Caki2 (cell line): ENCODE data around the gene YWHAH. TPM values are rescaled to one million over a fixed set of nuclear protein-coding genes. Genes with fewer than 3 reads are reported as not detected.

ENCODE experiments used
- DNase-seq: peaks from one replicate; pipeline ENCODE4 v3.0.0-alpha.2; 2015; ENCODE audit warnings: low read depth
- in situ Hi-C: cut with HindIII; loops from 2 replicates; pipeline ENCODE4 v1.10.0; 2016; ENCODE audit warnings: low sequenced_read_pairs, low pct_unique_long_range_greater_than_20kb, mixed read lengths
- total RNA-seq: library from RNA; depleted of rRNA; stranded (reverse); fragments of >200 nt; shearing (Covaris generic); gene quantifications from 2 replicates; pipeline ENCODE4 v1.2.3, GENCODE V29; 2014; ENCODE audit warnings: low replicate concordance

Gene YWHAH
- total RNA-seq, 1 experiment from 2014 or later, result 169 TPM

DNA sequence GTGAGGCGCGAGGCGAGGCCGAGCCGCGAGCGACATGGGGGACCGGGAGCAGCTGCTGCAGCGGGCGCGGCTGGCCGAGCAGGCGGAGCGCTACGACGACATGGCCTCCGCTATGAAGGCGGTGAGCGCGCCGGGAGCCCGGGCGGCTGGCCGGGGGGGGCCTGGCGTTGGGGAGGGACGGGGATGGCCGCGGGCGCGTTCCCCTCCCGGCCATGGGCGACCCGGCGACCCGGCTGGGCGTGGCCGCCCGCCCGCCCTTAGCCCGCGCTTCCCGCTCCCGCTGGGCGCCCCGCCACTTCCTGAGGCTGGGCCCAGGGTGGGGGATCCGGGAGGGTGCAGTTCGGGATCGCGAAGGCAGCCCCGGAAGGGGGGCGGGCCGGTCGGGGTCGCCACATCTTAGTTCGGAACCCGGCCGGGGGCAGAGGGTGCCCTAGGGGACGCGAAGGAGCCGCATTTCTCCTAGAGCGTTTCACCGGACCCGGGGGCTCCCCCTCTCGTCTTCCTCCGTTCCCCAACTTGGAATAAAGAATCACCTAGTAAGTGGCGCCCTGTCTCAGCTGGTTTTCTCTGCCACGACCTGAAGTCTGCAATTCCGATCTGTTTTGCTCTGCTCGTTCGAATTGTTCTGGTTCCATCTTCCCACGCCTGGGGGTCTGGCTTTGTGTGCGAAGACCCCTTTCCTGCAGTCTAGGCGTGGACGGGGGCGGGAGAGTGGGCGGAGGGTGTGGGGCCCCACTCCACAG, 536 bp downstream of the YWHAH start:
- no peak for DNase-seq
- in situ Hi-C loops, result no loop called here

DNA sequence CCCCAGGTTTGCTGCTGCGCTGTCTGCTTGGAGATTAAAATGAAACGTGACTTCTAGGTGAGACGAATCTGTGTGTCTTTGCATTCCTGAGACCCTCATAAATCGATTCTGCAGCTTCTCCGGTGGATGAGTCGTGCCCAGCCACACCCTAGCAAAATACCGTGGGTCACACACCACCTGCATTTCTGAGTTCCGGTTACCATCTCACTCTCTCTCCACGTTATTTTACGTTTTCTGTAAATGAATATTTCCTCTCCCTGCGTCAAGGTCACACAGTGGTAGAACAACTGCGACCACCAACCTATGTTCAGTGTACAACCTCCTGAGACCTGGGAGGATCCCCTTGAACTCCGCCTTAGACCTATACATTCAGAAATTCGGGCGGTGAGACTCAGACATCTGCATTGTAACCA, 1.1 kb downstream of the YWHAH start:
- no peak for DNase-seq
- in situ Hi-C loops, result no loop called here

DNA sequence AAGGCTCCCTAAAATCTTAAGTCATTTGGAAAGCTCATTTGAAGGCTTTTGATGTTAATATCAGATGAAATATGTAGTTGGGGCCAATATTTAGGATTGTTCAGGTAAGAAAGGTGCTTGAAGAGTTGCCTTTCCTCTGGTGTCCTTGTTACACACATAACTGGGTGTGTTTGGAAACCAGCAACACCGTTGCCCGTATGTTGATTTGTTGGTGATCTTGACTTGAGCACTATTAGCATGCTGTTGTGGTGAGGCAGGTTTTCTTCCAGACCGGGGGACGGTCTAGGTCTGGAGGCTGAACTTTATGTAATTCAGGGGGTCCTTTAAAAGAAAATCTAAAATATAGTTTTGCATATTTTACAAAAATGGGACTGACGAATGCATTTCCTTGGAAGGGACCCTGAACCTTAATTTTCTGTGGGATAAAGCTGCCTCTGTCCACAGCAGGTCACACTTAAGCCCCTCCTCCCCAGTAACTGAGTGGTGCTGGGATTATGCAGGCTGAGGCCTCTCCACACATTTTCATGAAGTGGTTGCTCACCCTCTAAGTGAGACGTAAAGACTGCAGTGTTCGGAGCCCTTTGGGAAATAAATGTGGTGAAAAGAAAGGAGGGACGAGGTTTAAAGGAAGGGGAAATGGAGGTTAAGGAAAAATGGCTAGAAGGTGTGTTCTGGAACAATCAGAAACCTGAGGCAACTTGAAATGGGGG, 1.8 kb downstream of the YWHAH start:
- in situ Hi-C loops, result no loop called here
- no peak for DNase-seq

DNA sequence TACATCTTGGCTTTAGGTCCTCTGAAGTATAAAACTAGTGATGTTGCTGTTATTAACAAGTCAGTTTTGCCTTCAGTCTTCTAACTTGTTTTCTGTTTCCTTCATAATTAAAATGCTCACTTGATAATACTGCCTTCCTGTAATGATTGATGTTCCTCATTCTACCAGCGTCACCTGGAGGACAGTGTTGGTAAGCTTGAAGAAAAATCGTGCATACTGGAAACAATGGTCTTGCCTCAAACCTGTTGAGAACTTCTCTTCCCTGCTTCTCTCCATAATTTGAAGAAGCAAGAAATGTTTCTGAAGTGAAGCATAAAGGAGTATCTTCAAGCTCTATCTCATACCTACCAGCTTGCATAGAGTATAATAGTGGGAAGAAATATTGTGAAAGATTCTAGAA, 3.0 kb downstream of the YWHAH start:
- peak; percentile 60 for DNase-seq
- in situ Hi-C loops, result no loop called here

DNA sequence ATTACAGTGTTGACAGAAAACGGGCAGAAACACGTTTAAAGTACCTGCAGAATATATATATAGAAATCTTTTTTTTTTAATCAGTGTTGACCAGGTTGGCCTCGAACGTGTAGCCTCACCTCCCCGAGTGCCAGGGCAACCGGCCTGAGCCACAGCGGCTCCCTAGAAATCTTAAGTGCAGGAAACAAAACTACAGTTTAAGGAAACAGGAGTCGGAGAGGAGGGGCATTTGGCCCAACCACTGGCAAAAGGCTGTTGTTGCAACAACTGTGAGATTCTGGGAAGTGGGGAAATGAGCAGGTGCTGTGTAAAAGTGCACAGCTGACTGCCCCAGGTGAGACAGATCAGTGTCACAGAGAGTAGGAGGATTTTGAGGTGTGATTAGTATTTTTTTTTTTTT, 3.7 kb downstream of the YWHAH start:
- in situ Hi-C loops, result no loop called here
- DNase-seq, result no peak

DNA sequence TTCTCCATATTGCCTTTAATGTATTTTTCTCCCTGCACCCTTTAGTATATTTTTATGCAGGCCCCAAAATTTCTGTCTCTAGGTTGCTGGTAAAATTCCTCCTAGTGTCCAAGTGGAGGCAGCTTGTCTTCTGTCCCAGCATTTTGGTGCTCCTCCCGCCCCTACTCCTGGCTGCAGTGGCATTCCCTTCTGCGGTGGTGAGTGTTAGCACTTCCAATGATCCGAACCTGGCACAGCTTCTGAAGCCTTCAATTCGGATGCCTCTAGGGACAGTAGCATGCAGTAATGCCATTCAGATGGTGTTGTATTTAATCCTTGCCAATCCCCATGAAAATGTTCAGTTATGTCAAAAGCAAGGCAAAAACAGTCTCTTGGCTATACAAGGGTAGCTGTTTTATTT, 5.9 kb downstream of the YWHAH start:
- in situ Hi-C loops, result loop anchor here (25.0 kb wide), 1 partner anchor 238 kb away; no protein-coding TSS in a partner anchor
- no peak for DNase-seq

DNA sequence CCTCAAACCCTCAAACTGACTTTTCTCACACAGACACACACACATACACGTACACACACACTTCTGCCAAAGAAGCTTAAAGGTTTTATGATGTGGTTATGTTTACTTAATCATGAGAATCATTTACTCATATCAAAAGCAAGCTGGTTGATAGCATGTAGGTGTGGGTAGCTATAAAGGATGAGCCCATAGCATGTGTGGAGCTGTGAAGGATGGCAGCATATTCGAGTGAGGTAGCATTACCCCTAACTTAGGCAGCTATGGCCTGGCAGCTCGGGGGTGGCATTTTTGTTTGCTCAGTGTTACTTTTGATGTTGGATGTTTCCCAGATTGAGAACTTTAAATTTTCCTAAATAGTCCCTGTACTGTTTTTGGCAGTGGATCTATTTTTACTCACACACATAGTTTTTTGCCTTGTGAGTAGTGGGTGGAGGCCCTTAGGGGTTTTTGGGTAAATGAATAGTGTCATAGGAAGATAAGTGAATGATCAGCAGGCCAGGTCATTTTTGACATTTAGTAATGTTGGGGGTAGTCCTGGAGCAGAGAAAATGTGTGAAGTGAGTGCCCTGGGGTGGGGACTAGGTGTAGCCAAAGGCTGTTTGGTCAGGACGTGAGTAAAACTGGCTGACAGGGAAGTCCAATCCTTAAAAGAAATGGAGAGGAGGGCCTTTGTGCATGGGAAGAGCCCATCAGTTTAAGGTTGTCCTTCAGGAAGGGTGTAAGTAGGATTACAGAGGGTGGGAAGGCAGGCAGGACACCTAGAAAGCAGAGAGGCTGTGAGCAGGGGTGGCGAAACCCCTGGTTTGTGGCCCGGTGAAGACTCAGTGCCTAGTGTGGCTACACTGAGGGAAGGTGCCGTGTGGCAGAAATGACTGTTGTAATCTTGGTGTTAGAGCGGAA, 7.1 kb downstream of the YWHAH start:
- DNase-seq, result no peak
- in situ Hi-C loops, result loop anchor here (25.0 kb wide), 1 partner anchor 239 kb away; no protein-coding TSS in a partner anchor

DNA sequence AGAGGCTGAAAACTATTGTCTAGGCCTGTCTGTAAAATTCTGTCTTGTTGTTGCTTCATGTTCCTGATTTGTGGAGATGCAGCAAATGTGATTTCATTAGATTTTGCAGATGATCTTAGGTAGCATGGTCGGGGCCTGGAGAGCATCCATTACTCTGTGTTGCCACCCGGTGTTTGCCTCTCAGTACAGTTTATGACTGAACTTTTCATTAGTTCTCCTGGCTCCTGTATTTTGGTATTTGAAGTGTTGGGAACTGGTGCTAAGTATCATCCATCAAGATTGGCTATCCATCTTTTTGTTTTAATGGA, 7.7 kb downstream of the YWHAH start:
- no peak for DNase-seq
- in situ Hi-C loops, result loop anchor here (25.0 kb wide), 1 partner anchor 240 kb away; no protein-coding TSS in a partner anchor

DNA sequence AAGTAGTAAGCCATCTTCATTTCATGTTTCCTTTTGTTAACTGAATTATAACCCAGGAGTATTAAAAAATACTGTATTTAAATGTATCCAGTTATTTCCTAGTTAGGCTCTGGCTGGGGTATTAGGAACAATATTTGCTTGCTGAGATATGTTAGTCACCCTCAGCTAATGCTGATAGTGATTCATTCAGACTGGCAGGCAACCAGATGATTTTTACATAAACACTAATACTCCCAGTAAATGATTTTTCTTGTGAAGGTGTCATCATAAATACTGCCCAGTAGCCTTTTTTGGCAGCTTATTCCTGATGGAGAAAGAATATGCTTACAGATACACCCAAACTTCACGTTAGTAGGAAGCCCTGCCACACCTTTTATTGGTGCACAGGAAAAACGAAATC, 8.1 kb downstream of the YWHAH start:
- in situ Hi-C loops, result loop anchor here (25.0 kb wide), 1 partner anchor 240 kb away; no protein-coding TSS in a partner anchor
- DNase-seq, result peak; percentile 54

DNA sequence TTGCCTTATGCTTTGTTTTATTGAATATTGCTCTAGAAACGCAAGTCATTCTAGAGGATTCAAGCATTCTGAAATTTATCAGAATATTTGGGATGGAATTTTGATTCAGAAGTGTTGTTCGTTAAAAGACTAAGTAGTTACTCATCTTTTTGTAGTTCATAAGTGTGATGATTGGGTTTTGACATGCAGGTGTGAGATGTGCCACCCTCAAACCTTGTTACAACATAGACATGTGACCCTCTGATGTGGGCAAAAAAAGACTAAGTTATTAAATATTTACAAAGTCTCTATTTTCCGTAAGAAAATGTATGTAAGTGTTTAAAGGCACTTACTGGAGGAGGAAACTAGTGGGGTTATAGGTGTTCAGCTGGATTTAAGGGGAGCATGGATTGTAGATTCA, 8.9 kb downstream of the YWHAH start:
- no peak for DNase-seq
- in situ Hi-C loops, result loop anchor here (25.0 kb wide), 1 partner anchor 241 kb away; no protein-coding TSS in a partner anchor

DNA sequence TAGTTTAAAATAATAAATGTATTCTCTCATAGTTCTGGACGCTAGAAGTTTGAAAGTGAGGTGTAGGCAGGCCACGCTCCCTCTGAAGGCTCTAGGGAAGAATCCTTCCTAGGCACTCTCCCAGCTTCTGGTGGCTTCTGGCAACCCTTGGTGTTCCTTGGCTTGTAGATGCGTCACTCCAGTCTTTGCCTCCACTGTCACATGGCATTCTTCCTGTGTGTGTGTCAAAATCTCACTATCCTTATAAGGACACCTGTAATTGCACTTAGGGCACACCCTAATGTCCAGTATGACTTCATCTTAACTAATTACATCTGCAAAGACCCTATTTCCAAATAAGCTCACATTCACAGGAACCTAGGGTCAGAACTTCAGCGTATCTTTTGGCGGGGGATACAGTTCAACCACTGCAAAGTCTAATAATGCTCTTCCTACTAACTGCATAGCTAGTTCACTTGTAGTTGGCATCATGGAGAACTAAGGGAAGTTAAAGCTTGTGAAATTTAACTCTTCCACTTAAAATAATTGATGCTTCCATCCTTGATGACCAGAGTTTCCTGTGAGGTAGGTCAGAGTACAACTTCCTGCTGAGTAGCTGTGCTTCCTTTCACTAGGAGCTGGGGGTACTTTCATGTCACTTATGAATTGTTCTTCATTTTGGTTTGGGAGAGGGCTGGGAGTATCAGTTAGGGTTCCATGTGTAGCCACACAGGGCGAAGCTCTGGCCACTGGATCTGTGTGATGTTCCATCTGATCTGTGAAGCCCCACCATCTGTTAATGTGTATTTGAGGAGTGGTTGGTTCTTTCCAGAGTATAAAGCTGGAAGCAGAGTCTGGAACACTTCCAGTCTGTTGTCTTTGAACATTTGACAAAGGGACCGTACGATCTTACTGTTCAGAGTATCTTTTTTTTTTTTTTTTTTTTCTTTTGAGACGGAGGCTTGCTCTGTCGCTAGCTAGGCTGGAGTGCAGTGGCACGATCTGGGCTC, 10.5 kb downstream of the YWHAH start:
- in situ Hi-C loops, result loop anchor here (25.0 kb wide), 1 partner anchor 243 kb away; no protein-coding TSS in a partner anchor
- no peak for DNase-seq

DNA sequence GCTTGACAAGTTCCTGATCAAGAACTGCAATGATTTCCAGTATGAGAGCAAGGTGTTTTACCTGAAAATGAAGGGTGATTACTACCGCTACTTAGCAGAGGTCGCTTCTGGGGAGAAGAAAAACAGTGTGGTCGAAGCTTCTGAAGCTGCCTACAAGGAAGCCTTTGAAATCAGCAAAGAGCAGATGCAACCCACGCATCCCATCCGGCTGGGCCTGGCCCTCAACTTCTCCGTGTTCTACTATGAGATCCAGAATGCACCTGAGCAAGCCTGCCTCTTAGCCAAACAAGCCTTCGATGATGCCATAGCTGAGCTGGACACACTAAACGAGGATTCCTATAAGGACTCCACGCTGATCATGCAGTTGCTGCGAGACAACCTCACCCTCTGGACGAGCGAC, 12.0 kb downstream of the YWHAH start:
- in situ Hi-C loops, result loop anchor here (25.0 kb wide), 1 partner anchor 244 kb away; no protein-coding TSS in a partner anchor
- no peak for DNase-seq

DNA sequence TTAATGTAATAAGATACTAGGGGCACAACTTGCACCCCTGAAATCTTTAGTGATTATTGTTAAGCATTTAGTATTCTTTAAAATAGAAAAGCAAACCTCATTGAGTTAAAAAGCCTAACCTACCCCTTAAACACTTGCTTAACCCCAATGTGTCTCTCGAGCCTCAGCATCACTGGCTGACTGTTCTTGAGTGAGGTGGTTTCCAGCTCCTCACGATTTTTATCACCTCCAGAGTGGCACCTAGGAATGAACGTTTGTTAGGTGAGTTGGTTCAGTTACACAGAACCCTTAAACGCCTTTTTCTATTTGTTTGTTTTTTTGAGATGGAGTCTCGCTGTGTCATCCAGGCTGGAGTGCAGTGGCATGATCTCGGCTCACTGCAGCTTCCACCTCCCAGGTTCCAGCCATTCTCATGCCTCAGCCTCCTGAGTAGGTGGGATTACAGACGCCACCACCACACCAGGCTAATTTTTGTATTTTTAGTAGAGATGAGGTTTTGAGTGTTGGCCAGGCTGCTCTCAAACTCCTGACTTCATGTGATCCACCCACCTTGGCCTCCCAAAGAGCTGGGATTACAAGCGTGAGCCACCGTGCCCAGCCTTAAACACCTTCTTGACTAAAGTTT, 13.7 kb downstream of the YWHAH start:
- in situ Hi-C loops, result loop anchor here (25.0 kb wide), 1 partner anchor 246 kb away; no protein-coding TSS in a partner anchor
- DNase-seq, result no peak

DNA sequence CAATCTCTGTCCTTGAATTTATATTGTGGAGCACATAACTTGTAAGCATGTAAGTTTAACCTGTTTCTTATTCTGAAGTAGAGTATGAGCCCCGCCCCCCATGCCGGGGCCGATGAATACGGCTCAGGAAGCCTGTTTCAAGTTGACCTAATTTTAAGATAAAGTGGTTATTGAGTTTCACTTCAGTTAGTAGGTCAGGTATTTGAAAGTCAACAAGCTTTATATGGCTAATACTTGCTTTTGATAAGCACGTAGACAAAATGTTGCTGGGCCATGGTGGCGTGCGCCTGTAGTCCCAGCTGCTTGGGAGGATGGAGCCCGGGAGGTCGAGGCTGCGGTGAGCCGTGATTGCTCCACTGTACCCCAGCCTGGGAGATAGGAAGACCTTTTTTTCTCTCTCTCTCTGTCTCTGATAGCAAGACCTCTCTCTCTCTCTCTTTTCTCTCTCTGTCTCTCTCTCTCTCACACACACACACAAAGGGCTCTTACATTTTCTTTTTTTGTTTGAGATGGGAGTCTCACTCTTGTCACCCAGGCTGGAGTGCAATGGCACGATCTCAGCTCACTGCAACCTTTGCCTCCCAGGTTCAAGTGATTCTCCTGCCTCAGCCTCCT, 14.4 kb downstream of the YWHAH start:
- DNase-seq, result no peak
- in situ Hi-C loops, result loop anchor here (25.0 kb wide), 1 partner anchor 246 kb away; no protein-coding TSS in a partner anchor

DNA sequence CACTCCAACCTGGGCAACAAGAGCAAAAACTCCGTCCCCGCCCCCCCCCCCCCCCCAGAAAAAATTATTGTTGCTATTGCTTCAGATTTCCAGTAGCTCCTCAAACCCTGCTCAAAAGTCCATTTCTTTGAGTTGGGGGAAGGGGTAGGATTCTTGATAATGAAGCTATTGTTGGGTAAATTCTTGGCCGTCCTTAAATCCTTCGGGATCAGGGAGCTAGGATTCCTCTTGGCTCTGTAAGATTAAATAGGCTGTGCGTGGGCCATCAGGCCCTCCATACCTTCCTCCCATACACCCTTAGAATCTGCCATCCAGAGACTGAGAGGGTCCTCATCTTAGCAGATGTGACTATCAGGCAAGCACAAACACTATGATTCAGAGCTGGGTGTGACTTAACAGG, 16.4 kb downstream of the YWHAH start:
- in situ Hi-C loops, result loop anchor here (25.0 kb wide), 1 partner anchor 248 kb away; no protein-coding TSS in a partner anchor
- no peak for DNase-seq

DNA sequence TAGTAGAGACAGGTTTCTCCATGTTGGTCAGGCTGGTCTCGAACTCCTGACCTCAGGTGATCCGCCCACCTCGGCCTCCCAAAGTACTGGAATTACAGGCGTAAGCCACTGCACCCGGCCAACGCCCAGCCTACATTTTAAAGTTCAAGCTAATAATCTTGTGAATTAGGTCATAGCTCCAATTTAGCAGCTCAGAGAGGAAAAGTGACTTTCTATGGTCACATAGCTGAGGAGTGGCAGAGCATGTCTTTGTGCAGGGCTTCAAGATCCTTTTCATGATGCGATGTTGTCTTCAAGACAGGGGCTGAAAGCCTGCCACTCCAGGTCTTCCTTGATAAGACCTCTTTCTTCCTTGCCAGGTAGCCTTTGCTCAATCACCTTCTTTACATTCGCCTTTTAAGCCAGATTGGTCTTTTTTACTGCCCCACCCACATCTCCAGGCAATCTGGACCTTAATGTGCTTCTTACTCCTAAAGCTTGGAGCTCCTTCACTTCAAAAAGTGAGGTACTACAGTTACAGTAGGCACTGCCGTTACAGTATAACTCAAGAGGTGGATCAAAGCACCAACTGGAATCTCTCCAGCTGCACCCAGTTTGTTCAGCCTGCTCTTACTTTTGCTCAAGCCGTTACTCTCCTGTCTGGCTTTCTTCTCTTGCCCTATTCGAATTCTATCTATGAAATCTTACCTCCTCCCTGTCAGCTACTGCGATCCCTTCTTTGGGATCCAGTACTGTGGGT, 18.2 kb downstream of the YWHAH start:
- in situ Hi-C loops, result loop anchor here (25.0 kb wide), 1 partner anchor 250 kb away; no protein-coding TSS in a partner anchor
- DNase-seq, result no peak
